ENCODE data around the gene CARHSP1. TPM values are rescaled to one million over a fixed set of nuclear protein-coding genes. Genes with fewer than 3 reads are reported as not detected.
A peak's percentile ranks its signal among the peaks of the same experiment; 100 is the strongest.
"Not testable (repeated sequence)": the region's sequence is repeated elsewhere in the genome, so short reads cannot be mapped to it uniquely, and the experiment has no call there.

CARHSP1 gene
- total RNA-seq: 113 and 119 TPM in 2 replicates

GRCh38 chr16:8868416-8869211, at the start of gene CARHSP1:
CARHSP1 (minus strand) TSS chr16:8869006; CDS start chr16:8859328, 9,678 bp downstream.
- H3K4me3 ChIP-seq (ENCODE audit: low read depth, low read length): peak within 1 kb of the TSS; percentile 59
- no peak for DNase-seq (ENCODE audit: low read depth)
- no peak for TF ChIP-seq CTCF (IDR thresholded peaks at IDR 0.05; ENCODE audit: insufficient read depth, low read length, poor library complexity, severe bottlenecking)
- H3K27me3 ChIP-seq (ENCODE audit: control insufficient read depth, insufficient read depth, low read length): no peaks in the 10 kb centered on the region
- H3K36me3 ChIP-seq (ENCODE audit: control insufficient read depth, insufficient read depth, low read length): no peaks in the 10 kb centered on the region

- DNase-seq (ENCODE audit: low read depth); H3K36me3 ChIP-seq (ENCODE audit: control insufficient read depth, insufficient read depth, low read length); H3K27me3 ChIP-seq (ENCODE audit: control insufficient read depth, insufficient read depth, low read length); H3K4me3 ChIP-seq (ENCODE audit: low read depth, low read length): not testable (repeated sequence)
These were observed 48.5 kb upstream of the CARHSP1 start for GRCh38 chr16:8917336-8917735.

GRCh38 chr16:8916541-8917225, 47.9 kb upstream of the CARHSP1 start:
- Histone ChIP-seq H3K27me3 (ENCODE audit: control insufficient read depth, insufficient read depth, low read length) (no peaks in the 10 kb centered on the region), H3K36me3 (ENCODE audit: control insufficient read depth, insufficient read depth, low read length) (no peaks in the 10 kb centered on the region), H3K4me3 (ENCODE audit: low read depth, low read length) (no peak overlapping the region)
- no peak for DNase-seq (ENCODE audit: low read depth)
- TF ChIP-seq CTCF (IDR thresholded peaks at IDR 0.05; ENCODE audit: insufficient read depth, low read length, poor library complexity, severe bottlenecking): no peak

- TF ChIP-seq CTCF (IDR thresholded peaks at IDR 0.05; ENCODE audit: insufficient read depth, low read length, poor library complexity, severe bottlenecking): no peak
- Histone ChIP-seq H3K27me3 (ENCODE audit: control insufficient read depth, insufficient read depth, low read length) (no peaks in the 10 kb centered on the region), H3K36me3 (ENCODE audit: control insufficient read depth, insufficient read depth, low read length) (no peaks in the 10 kb centered on the region), H3K4me3 (ENCODE audit: low read depth, low read length) (no peak overlapping the region)
- no peak for DNase-seq (ENCODE audit: low read depth)
These were observed 47.0 kb upstream of the CARHSP1 start for GRCh38 chr16:8915722-8916301.

DNA sequence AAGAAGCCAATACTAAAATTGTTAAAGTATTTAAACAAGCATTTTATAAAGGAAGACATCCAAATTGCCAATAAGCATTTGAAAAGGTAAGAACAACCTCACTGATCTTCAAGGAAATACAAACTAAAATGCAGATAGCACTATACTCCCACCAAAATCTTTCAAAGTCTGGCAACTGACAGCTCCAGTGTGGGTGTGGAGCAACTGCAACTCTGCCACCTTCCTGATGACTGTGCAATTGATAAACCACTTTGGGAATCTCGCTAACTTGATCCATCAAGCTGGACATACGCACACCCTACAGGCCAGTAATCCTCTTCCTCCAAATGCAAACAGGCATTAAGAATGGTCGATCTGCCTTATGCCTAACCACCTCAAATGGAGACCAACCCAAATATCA, 45.3 kb upstream of the CARHSP1 start:
- DNase-seq (ENCODE audit: low read depth): no peak
- Histone ChIP-seq H3K27me3 (ENCODE audit: control insufficient read depth, insufficient read depth, low read length) (no peaks in the 10 kb centered on the region), H3K36me3 (ENCODE audit: control insufficient read depth, insufficient read depth, low read length) (no peaks in the 10 kb centered on the region), H3K4me3 (ENCODE audit: low read depth, low read length) (no peak overlapping the region)
- TF ChIP-seq CTCF (IDR thresholded peaks at IDR 0.05; ENCODE audit: insufficient read depth, low read length, poor library complexity, severe bottlenecking): no peak

DNA sequence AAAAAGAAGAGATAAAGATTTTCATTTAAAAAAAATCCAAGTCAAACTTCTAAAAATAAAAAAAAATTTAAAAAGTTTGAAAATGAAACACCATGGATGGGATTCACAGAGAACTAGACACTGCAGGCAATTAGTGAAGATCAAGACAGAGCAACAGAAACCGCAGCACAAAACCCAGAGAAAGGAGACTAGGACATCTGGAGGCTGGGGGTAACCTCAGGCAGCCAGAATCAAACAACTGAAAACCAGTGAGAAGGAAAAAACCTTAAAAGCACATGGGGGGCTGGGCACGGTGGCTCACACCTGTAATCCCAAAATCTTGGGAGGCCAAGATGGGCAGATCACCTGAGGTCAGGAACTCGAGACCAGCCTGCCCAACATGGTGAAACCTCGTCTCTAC, 44.0 kb upstream of the CARHSP1 start:
- Histone ChIP-seq H3K36me3 (ENCODE audit: control insufficient read depth, insufficient read depth, low read length) (no peaks in the 10 kb centered on the region), H3K27me3 (ENCODE audit: control insufficient read depth, insufficient read depth, low read length) (no peaks in the 10 kb centered on the region), H3K4me3 (ENCODE audit: low read depth, low read length) (no peak overlapping the region)
- DNase-seq (ENCODE audit: low read depth): no peak
- TF ChIP-seq CTCF (IDR thresholded peaks at IDR 0.05; ENCODE audit: insufficient read depth, low read length, poor library complexity, severe bottlenecking): no peak
